Measurements from ENCODE around the gene PARD3.

DNA sequence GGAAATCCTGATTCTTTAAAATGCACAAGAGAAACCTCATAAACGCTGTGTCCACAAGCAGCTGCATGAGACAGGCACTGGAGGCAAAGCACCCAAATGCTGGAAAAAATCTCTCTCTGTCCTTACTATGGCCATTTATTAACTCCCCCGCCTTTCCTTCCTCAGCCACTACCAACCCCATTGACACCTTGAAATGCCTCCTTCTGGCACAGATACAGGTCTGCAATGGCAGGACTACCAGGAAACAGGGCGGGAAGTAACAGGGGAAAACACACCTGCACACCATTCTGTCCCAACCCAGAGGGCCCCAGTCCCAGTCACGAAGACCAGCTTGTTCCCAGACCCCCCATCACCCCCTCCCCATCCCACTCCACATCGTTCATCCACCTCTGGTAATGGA, 224.3 kb downstream of the PARD3 start:
- TF ChIP-seq, protein P1, sequence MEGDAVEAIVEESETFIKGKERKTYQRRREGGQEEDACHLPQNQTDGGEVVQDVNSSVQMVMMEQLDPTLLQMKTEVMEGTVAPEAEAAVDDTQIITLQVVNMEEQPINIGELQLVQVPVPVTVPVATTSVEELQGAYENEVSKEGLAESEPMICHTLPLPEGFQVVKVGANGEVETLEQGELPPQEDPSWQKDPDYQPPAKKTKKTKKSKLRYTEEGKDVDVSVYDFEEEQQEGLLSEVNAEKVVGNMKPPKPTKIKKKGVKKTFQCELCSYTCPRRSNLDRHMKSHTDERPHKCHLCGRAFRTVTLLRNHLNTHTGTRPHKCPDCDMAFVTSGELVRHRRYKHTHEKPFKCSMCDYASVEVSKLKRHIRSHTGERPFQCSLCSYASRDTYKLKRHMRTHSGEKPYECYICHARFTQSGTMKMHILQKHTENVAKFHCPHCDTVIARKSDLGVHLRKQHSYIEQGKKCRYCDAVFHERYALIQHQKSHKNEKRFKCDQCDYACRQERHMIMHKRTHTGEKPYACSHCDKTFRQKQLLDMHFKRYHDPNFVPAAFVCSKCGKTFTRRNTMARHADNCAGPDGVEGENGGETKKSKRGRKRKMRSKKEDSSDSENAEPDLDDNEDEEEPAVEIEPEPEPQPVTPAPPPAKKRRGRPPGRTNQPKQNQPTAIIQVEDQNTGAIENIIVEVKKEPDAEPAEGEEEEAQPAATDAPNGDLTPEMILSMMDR (IDR thresholded peaks at IDR 0.05): no peak
- TF ChIP-seq POLR2A (IDR thresholded peaks at IDR 0.05): no peak
